RWPE1 (cell line): Measurements from ENCODE around the gene SPOCD1.

Experiments used
- CTCF ChIA-PET: fragments of 350-600 bp; sonication (Branson Sonifier 250); formaldehyde crosslinking; extraction: SDS; loops from one replicate; lab custom pipeline; 2021; lab: Yijun Ruan, JAX
- POLR2A ChIA-PET: fragments of 400-600 bp; formaldehyde crosslinking; extraction: SDS; loops from one replicate; lab custom pipeline; 2020; ENCODE audit warnings: antibody characterized with exemption; ENCODE audit not compliant: low non-redundant PET; lab: Yijun Ruan, JAX
- DNase-seq: peaks from one replicate; pipeline ENCODE4 v3.0.0; 2012; ENCODE audit warnings: low spot score
- H3K27ac ChIP-seq: fragments of 450-650 bp; 2 replicates; pipeline ENCODE4 v1.5.1; 2017
- CTCF ChIP-seq: fragments of 450-650 bp; conservative IDR thresholded peaks from 2 replicates; pipeline ENCODE4 v1.5.1; 2017; ENCODE audit warnings: low read depth, mild to moderate bottlenecking

The SPOCD1 gene

GRCh38 chr1:31762726-31763670, 52.8 kb downstream of the SPOCD1 start:
- DNase-seq, result peak; percentile 73
- POLR2A ChIA-PET, result interaction anchor here (0.5 kb wide), 1 partner anchor 26 kb away, joined by 3 read pairs; no protein-coding TSS in a partner anchor

GRCh38 chr1:31762323-31762722, 53.5 kb downstream of the SPOCD1 start:
- DNase-seq, result no peak
- peak overlapping the region; percentile 16; the same call in 1 of the 2 replicates for H3K27ac ChIP-seq
- CTCF ChIA-PET, result interaction anchor here (0.8 to 3.1 kb wide), 7 partner anchors 7 to 202 kb away, joined by 3 to 18 read pairs (median 4); no protein-coding TSS in a partner anchor
- POLR2A ChIA-PET, result interaction anchor here (0.5 kb wide), 1 partner anchor 27 kb away, joined by 3 read pairs; no protein-coding TSS in a partner anchor
- no peak for TF ChIP-seq CTCF

More at GRCh38 chr1:31762726-31763670, 52.8 kb downstream of the SPOCD1 start:
- CTCF ChIA-PET, result interaction anchor here (0.7 to 3.1 kb wide), 9 partner anchors 9 to 201 kb away, joined by 3 to 18 read pairs (median 4); no protein-coding TSS in a partner anchor
- H3K27ac ChIP-seq, result peak overlapping the region; percentile 20
- TF ChIP-seq CTCF, result peak; percentile 83

- no peak for DNase-seq
- POLR2A ChIA-PET, result interaction anchor here (0.7 kb wide), 1 partner anchor 115 kb away, joined by 4 read pairs; no protein-coding TSS in a partner anchor
- no peak for TF ChIP-seq CTCF
- no peak overlapping the region; the same call in 1 of the 2 replicates for H3K27ac ChIP-seq
- CTCF ChIA-PET, result interaction anchor here (0.6 to 3.1 kb wide), 3 partner anchors 8 to 54 kb away, joined by 3 to 18 read pairs (median 4); partner anchors contain the start of gene SPOCD1
Observed at GRCh38 chr1:31761883-31762282, 53.9 kb downstream of the SPOCD1 start.

GRCh38 chr1:31760471-31761470, 55.1 kb downstream of the SPOCD1 start:
- ChIA-PET POLR2A (interaction anchor here (0.5 kb wide), 1 partner anchor 18 kb away, joined by 5 read pairs; no protein-coding TSS in a partner anchor), CTCF (interaction anchor here (0.7 to 2.0 kb wide), 6 partner anchors 9 to 203 kb away, joined by 3 to 5 read pairs (median 3); no protein-coding TSS in a partner anchor)
- peak overlapping the region; percentile 70 for H3K27ac ChIP-seq
- DNase-seq, result peak; percentile 72
- TF ChIP-seq CTCF, result no peak

DNA sequence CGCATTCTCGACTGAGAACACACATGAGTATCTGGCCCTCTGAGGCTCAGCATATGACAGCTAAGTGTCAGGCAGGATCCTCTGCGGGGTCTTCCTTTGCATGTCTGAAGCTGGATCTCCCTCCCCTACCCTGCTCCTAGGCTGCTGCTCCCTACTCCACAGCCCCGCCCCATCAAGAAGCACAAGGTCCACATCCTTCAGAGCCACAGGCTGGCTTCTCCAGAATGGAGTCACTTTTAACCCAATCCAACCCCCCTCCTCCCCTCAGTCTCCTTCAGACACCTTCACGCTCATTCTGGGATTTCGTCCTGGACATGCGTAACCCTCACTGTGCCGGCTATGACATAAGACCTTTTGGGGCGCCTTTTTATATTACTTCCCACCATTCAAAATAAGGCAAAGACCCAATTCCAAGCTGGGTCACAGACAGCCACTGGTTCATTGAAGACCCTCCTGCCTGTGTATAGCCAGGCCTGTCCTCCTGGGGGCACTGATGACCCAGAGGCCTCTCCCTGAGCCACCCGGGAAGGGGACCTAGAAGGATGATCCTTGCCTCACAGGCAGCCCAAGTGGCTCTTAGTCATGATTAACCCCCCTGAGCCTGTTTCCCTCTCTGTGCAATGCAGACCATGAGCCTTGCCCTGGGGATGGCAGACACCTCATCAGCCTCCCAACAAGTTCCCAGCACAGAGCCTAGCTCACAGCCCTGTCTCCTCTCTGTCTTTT, 56.4 kb downstream of the SPOCD1 start:
- POLR2A ChIA-PET, result no interaction called here
- CTCF ChIA-PET, result interaction anchor here (0.6 to 1.3 kb wide), 4 partner anchors 11 to 977 kb away, joined by 3 to 5 read pairs (median 3); no protein-coding TSS in a partner anchor
- TF ChIP-seq CTCF, result no peak
- DNase-seq, result no peak
- H3K27ac ChIP-seq, result peak overlapping the region; percentile 70
